Endothelial cell of umbilical vein (primary cell): ENCODE data around the gene CCT2. TPM values are rescaled to one million over a fixed set of nuclear protein-coding genes. Genes with fewer than 3 reads are reported as not detected.

ENCODE experiments used
- BruUV-seq: library from RNA; stranded (reverse); fragments of 400-500 nt; replicated peaks from 2 replicates; lab custom pipeline; 2021; lab: Mats Ljungman, UMichigan
- CTCF ChIA-PET: fragments of 300-600, 350-600 bp; sonication (Branson Sonifier 250); formaldehyde crosslinking; loops from one replicate; lab custom pipeline; 2021; ENCODE audit warnings: antibody characterized with exemption, inconsistent platforms; lab: Charles Lee
- POLR2A ChIA-PET: fragments of 300-600, 350-600 bp; sonication (Branson Sonifier 250); formaldehyde crosslinking; loops from one replicate; lab custom pipeline; 2021; ENCODE audit warnings: antibody characterized with exemption, inconsistent platforms; lab: Charles Lee
- DNase-seq: peaks from one replicate; pipeline ENCODE4 v3.0.0-alpha.2; 2011; ENCODE audit warnings: low read depth, low spot score
- FAIRE-seq: peaks from 2 replicates; lab custom pipeline; 2011; peaks lifted over from hg19 to GRCh38; lab: Jason Lieb, UNC
- H2AFZ ChIP-seq: 2 replicates; pipeline ENCODE4 v1.6.0; 2012; ENCODE audit warnings: low read depth, low read length, control low read depth, inconsistent platforms
- H3K27ac ChIP-seq: 2 replicates; pipeline ENCODE4 v1.5.1; 2011; ENCODE audit warnings: low read depth, mild to moderate bottlenecking, control low read depth, low read length, moderate library complexity; ENCODE audit not compliant: insufficient read depth
- H3K27me3 ChIP-seq, 2 experiments: 2 replicates each; pipeline versions ENCODE4 v1.6.0 to v1.6.1; 2011; ENCODE audit warnings: low read length in 2 of 2, mixed read lengths in 1 of 2; ENCODE audit not compliant: control insufficient read depth in 2 of 2, insufficient read depth in 2 of 2
- H3K36me3 ChIP-seq, 2 experiments: 2 replicates in 1 of 2; 3 replicates in 1 of 2; pipeline ENCODE4 v1.5.1; 2011; ENCODE audit warnings: low read length in 2 of 2, mild to moderate bottlenecking in 1 of 2, moderate library complexity in 1 of 2; ENCODE audit not compliant: control insufficient read depth in 2 of 2, insufficient read depth in 2 of 2; ENCODE audit errors: extremely low read depth in 1 of 2
- H3K4me1 ChIP-seq: 3 replicates; pipeline ENCODE4 v1.5.1; 2011; ENCODE audit warnings: mild to moderate bottlenecking, low read length; ENCODE audit not compliant: control insufficient read depth, insufficient read depth; ENCODE audit errors: extremely low read depth
- H3K4me2 ChIP-seq: 2 replicates; pipeline ENCODE4 v1.6.1; 2011; ENCODE audit warnings: low read length, control low read depth, mixed read lengths; ENCODE audit not compliant: insufficient read depth
- H3K4me3 ChIP-seq, 3 experiments: fragments of 200-600 bp in 1 of 3; sonication (generic), shearing (Covaris generic) in 1 of 3; replicated peaks in 1 of 3; 2 replicates each; pipeline ENCODE4 v1.5.1; 2011 to 2016; ENCODE audit warnings: control low read depth in 3 of 3, low read length in 3 of 3, mild to moderate bottlenecking in 2 of 3, inconsistent platforms in 1 of 3, low read depth in 1 of 3, moderate library complexity in 1 of 3; ENCODE audit not compliant: insufficient read depth in 1 of 3
- H3K79me2 ChIP-seq: 2 replicates; pipeline ENCODE4 v1.6.0; 2012; ENCODE audit warnings: low read length, inconsistent platforms; ENCODE audit not compliant: control insufficient read depth, insufficient read depth
- H3K9ac ChIP-seq: replicated peaks from 2 replicates; pipeline ENCODE3; 2011; ENCODE audit warnings: low read length, control low read depth; ENCODE audit not compliant: insufficient read depth; ENCODE audit errors: extremely low read depth
- H3K9me1 ChIP-seq: replicated peaks from 3 replicates; pipeline ENCODE4 v1.6.0; 2011; ENCODE audit warnings: mild to moderate bottlenecking, low read length; ENCODE audit not compliant: control insufficient read depth, insufficient read depth; ENCODE audit errors: extremely low read depth
- H3K9me3 ChIP-seq: replicated peaks from 2 replicates; pipeline ENCODE4 v1.5.1; 2012; ENCODE audit warnings: low read length, inconsistent platforms; ENCODE audit not compliant: control insufficient read depth, insufficient read depth
- H4K20me1 ChIP-seq: replicated peaks from 2 replicates; pipeline ENCODE3; 2011; ENCODE audit warnings: mild to moderate bottlenecking, low read length; ENCODE audit not compliant: control insufficient read depth, insufficient read depth; ENCODE audit errors: extremely low read depth
- EZH2 ChIP-seq: IDR thresholded peaks from 2 replicates; pipeline ENCODE4 v1.6.1; 2012; ENCODE audit warnings: borderline replicate concordance, low read depth, mild to moderate bottlenecking, moderate library complexity, low read length, inconsistent platforms; ENCODE audit not compliant: severe bottlenecking
- FOS ChIP-seq: IDR thresholded peaks from 2 replicates; pipeline ENCODE4 v1.6.1; 2011; ENCODE audit warnings: mild to moderate bottlenecking, low read length, moderate library complexity, borderline replicate concordance; ENCODE audit not compliant: insufficient read depth
- GATA2 ChIP-seq: IDR thresholded peaks from 2 replicates; pipeline ENCODE4 v1.7.0; 2011; ENCODE audit warnings: low read depth, mild to moderate bottlenecking, moderate library complexity, mixed read lengths, low read length; ENCODE audit not compliant: insufficient read length, insufficient read depth
- JUN ChIP-seq: IDR thresholded peaks from 2 replicates; pipeline ENCODE4 v1.6.1; 2011; ENCODE audit warnings: borderline replicate concordance, low read depth; ENCODE audit not compliant: insufficient read length, insufficient read depth
- MYC ChIP-seq: IDR thresholded peaks from one replicate; pipeline ENCODE4 v1.6.1; 2011; ENCODE audit warnings: mild to moderate bottlenecking, low read depth, low read length
- POLR2A ChIP-seq: IDR thresholded peaks from 2 replicates; pipeline ENCODE4 v1.6.1; 2012; ENCODE audit warnings: low read depth, mild to moderate bottlenecking, control low read depth, low read length
- POLR2AphosphoS5 ChIP-seq: IDR thresholded peaks from 2 replicates; pipeline ENCODE4 v1.6.1; 2012; ENCODE audit warnings: low read depth, mild to moderate bottlenecking, control low read depth, low read length, moderate library complexity; ENCODE audit not compliant: insufficient read depth
- dilution Hi-C: fragments of 300-500 bp; cut with MboI; formaldehyde crosslinking; loops from one replicate; pipeline ENCODE4 v1.15.0; 2019; ENCODE audit warnings: low sequenced_read_pairs; ENCODE audit not compliant: extremely low pct_ligation_motif_present
- intact Hi-C: fragments of 100-400 bp; cut with micrococcal nuclease; formaldehyde crosslinking; loops from one replicate; pipeline ENCODE4 v1.10.0; 2022
- polyA plus RNA-seq, 4 experiments: library from polyadenylated mRNA; depleted of rRNA in 3 of 4; stranded (reverse) in 3 of 4; unstranded in 1 of 4; fragments of >200 nt; gene quantifications; 2 replicates each; pipeline versions ENCODE4 v1.2.1 to v1.2.3, GENCODE V29; 2011 to 2012; ENCODE audit warnings: missing spikeins in 1 of 4
- total RNA-seq: library from RNA; stranded (reverse); gene quantifications from 2 replicates; pipeline ENCODE4 v1.2.3, GENCODE V29; 2021
- TF ChIP-seq, protein P1 (sequence below), 2 donors: IDR thresholded peaks; 1 replicate in 1 of 2; 2 replicates in 1 of 2; pipeline ENCODE4 v1.5.1; 2011; ENCODE audit warnings: low read length in 2 of 2, mild to moderate bottlenecking in 2 of 2, moderate library complexity in 2 of 2, control low read depth in 1 of 2, inconsistent platforms in 1 of 2, low read depth in 1 of 2; ENCODE audit not compliant: insufficient read depth in 1 of 2; ENCODE audit errors: extremely low read depth in 1 of 2
- TF ChIP-seq, protein P2 (sequence below): IDR thresholded peaks from 2 replicates; pipeline ENCODE4 v1.6.1; 2011; ENCODE audit not compliant: insufficient read depth, insufficient read length

Gene CCT2
- total and polyA plus RNA-seq, 2 donors (not counting 3 experiments of a cell fraction or from before 2014, with no cell fraction given): 138 to 245 TPM

DNA sequence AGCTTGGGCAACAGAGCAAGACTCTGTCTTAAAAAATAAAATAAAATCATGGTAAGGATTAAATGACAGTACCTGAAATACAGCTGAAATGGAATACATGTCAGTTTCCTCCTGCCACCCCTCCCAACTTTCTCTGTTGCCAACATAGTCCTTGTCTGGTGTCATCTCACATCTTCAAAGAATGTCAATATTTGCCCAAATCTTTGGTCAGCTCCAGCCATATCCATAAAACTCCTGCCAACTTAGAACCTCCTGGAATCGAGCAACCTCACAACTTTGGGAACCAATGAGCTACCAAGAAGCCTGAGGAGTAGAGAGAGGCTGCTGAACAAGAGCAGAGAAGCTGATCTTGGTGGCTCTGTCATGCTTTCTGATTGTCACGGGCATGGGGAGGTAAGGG lies 36.3 kb downstream of the CCT2 start:
- Histone ChIP-seq H3K9me1 (no peaks in the 10 kb centered on the region), H3K4me2 (no peak overlapping the region), H3K4me3 (no peak overlapping the region), H3K36me3 (no peaks in the 10 kb centered on the region), H3K27me3 (peaks cover 2 to 8% of the 10 kb centered on the region in 2 experiments), H4K20me1 (no peaks in the 10 kb centered on the region), H3K27ac (no peak overlapping the region), H2AFZ (no peak overlapping the region), H3K4me1 (no peaks in the 10 kb centered on the region), H3K9me3 (no peaks in the 10 kb centered on the region), H3K79me2 (no peaks in the 10 kb centered on the region), H3K9ac (no peak overlapping the region)
- intact Hi-C loops: no loop called here
- dilution Hi-C loops: no loop called here
- ChIA-PET CTCF (interaction anchor here (3.3 kb wide), 1 partner anchor 18 kb away, joined by 13 read pairs; no protein-coding TSS in a partner anchor), POLR2A (no interaction called here)
- TF ChIP-seq, protein P1, sequence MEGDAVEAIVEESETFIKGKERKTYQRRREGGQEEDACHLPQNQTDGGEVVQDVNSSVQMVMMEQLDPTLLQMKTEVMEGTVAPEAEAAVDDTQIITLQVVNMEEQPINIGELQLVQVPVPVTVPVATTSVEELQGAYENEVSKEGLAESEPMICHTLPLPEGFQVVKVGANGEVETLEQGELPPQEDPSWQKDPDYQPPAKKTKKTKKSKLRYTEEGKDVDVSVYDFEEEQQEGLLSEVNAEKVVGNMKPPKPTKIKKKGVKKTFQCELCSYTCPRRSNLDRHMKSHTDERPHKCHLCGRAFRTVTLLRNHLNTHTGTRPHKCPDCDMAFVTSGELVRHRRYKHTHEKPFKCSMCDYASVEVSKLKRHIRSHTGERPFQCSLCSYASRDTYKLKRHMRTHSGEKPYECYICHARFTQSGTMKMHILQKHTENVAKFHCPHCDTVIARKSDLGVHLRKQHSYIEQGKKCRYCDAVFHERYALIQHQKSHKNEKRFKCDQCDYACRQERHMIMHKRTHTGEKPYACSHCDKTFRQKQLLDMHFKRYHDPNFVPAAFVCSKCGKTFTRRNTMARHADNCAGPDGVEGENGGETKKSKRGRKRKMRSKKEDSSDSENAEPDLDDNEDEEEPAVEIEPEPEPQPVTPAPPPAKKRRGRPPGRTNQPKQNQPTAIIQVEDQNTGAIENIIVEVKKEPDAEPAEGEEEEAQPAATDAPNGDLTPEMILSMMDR (IDR thresholded peaks at IDR 0.05; ENCODE audit: extremely low read depth in 1 of 2, insufficient read depth in 1 of 2, low read depth in 1 of 2, low read length in 2 of 2): no peak
- TF ChIP-seq EZH2 (no peak), JUN (no peak), POLR2A (no peak), POLR2AphosphoS5 (no peak), GATA2 (no peak)
- BruUV-seq: no TSS peak
- FAIRE-seq (no peak), DNase-seq (no peak)

DNA sequence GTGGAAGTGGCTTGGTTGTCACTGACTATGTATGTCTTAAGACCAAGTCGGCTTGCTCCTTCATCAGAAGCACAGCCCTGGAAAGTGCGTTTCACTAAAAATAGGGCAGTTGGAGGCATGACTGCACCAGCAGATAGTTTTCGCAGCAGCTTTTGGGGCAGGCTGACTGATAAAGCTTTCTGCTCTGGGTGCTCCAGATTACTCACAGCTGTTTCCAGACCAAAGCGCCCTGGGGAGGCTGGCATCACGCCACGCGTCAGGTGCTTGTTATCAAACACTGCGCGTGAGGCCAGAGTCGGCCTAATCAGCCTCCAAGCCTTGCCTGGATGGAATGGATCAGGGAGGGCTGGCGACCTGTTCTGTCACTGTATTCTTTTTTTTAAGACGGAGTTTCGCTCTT lies 38.7 kb downstream of the CCT2 start:
- no peaks in the 10 kb centered on the region for H3K36me3 ChIP-seq
- ChIA-PET CTCF (interaction anchor here (3.3 kb wide), 1 partner anchor 15 kb away, joined by 13 read pairs; no protein-coding TSS in a partner anchor), POLR2A (no interaction called here)
- no peak overlapping the region for H2AFZ ChIP-seq
- no peaks in the 10 kb centered on the region for H3K4me1 ChIP-seq
- no peak overlapping the region for H3K27ac ChIP-seq
- H3K4me2 ChIP-seq: no peak overlapping the region
- H3K9me3 ChIP-seq: no peaks in the 10 kb centered on the region
- no peak for TF ChIP-seq GATA2
- TF ChIP-seq, protein P1 (IDR thresholded peaks at IDR 0.05; ENCODE audit: extremely low read depth in 1 of 2, insufficient read depth in 1 of 2, low read depth in 1 of 2, low read length in 2 of 2): no peak
- no peak for TF ChIP-seq FOS
- no peak for TF ChIP-seq EZH2
- TF ChIP-seq POLR2AphosphoS5: no peak
- no peak for TF ChIP-seq POLR2A
- no peak for TF ChIP-seq MYC
- TF ChIP-seq JUN: no peak
- TF ChIP-seq, protein P2, sequence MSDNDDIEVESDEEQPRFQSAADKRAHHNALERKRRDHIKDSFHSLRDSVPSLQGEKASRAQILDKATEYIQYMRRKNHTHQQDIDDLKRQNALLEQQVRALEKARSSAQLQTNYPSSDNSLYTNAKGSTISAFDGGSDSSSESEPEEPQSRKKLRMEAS: no peak
- intact Hi-C loops: no loop called here
- dilution Hi-C loops: no loop called here
- no peak overlapping the region for H3K9ac ChIP-seq
- H3K27me3 ChIP-seq: peaks cover 2% of the 10 kb centered on the region in 2 experiments
- BruUV-seq: no TSS peak
- H3K4me3 ChIP-seq: no peak overlapping the region
- H4K20me1 ChIP-seq: no peaks in the 10 kb centered on the region
- FAIRE-seq (no peak), DNase-seq (no peak)
- H3K79me2 ChIP-seq: no peaks in the 10 kb centered on the region
- H3K9me1 ChIP-seq: no peaks in the 10 kb centered on the region
